OCI-LY3 (cell line): ENCODE data around the gene TVP23C.

Source experiments
- H2AFZ ChIP-seq: fragments of 200-600, 300-600 bp; shearing (Covaris generic); 2 replicates; pipeline ENCODE4 v1.6.0; 2014; ENCODE audit warnings: antibody characterized with exemption, low read depth, low read length
- H3K27ac ChIP-seq: fragments of 200-600, 300-600 bp; sonication (generic); 2 replicates; pipeline ENCODE4 v1.5.1; 2014; ENCODE audit warnings: mild to moderate bottlenecking, low read length, moderate library complexity, mixed read lengths
- H3K27me3 ChIP-seq: fragments of 200-600, 300-600 bp; sonication (generic); 2 replicates; pipeline ENCODE4 v1.6.1; 2014; ENCODE audit warnings: low read depth, low read length, mixed read lengths
- H3K36me3 ChIP-seq: fragments of 200-600, 300-600 bp; sonication (generic); replicated peaks from 2 replicates; pipeline ENCODE3; 2014; ENCODE audit warnings: low read depth, low read length, mixed read lengths
- H3K4me1 ChIP-seq: fragments of 300-600, 200-600 bp; sonication (generic); 2 replicates; pipeline ENCODE4 v1.6.1; 2014; ENCODE audit warnings: low read length, mixed read lengths
- H3K4me2 ChIP-seq: fragments of 200-600, 300-600 bp; sonication (generic); 2 replicates; pipeline ENCODE4 v1.6.1; 2014; ENCODE audit warnings: low read length, mixed read lengths
- H3K4me3 ChIP-seq: fragments of 300-600, 200-600 bp; sonication (generic); 2 replicates; pipeline ENCODE4 v1.5.1; 2014; ENCODE audit warnings: antibody characterized with exemption, mild to moderate bottlenecking, low read length, moderate library complexity
- H3K79me2 ChIP-seq: fragments of 300-600, 200-600 bp; shearing (Covaris generic); 2 replicates; pipeline ENCODE4 v1.6.1; 2014; ENCODE audit warnings: mild to moderate bottlenecking, low read length, mixed read lengths
- H3K9ac ChIP-seq: fragments of 300-600, 200-600 bp; shearing (Covaris generic); 2 replicates; pipeline ENCODE4 v1.6.0; 2014; ENCODE audit warnings: mild to moderate bottlenecking, low read length, moderate library complexity
- H3K9me3 ChIP-seq: fragments of 200-600, 300-600 bp; shearing (Covaris generic); 2 replicates; pipeline ENCODE4 v1.6.1; 2014; ENCODE audit warnings: low read length, mixed read lengths; ENCODE audit not compliant: insufficient read depth
- H4K20me1 ChIP-seq: fragments of 200-600, 300-600 bp; sonication (generic); 2 replicates; pipeline ENCODE4 v1.6.1; 2016; ENCODE audit warnings: low read length, mixed read lengths; ENCODE audit not compliant: insufficient read depth
- EZH2phosphoT487 ChIP-seq: fragments of 200-600 bp; shearing (Covaris generic); IDR thresholded peaks from 2 replicates; pipeline ENCODE4 v1.6.1; 2018; ENCODE audit warnings: antibody characterized with exemption, mixed run types, low read depth
- TF ChIP-seq, protein P1 (sequence below): fragments of 200-600, 300-600 bp; sonication (generic); IDR thresholded peaks from 2 replicates; pipeline ENCODE4 v1.5.1; 2014; ENCODE audit warnings: antibody characterized with exemption, low read length, low read depth

The TVP23C gene

GRCh38 chr17:15514469-15514868 lies 48.8 kb downstream of the TVP23C start:
- H3K79me2 ChIP-seq, result no peaks in the 10 kb centered on the region
- no peaks in the 10 kb centered on the region for H3K36me3 ChIP-seq
- no peaks in the 10 kb centered on the region for H3K27me3 ChIP-seq
- H3K4me1 ChIP-seq, result peaks cover 5% of the 10 kb centered on the region
- H3K9me3 ChIP-seq, result no peaks in the 10 kb centered on the region
- H3K4me2 ChIP-seq, result no peak overlapping the region
- no peak overlapping the region for H3K9ac ChIP-seq
- H3K4me3 ChIP-seq, result no peak overlapping the region
- no peak for TF ChIP-seq EZH2phosphoT487
- TF ChIP-seq, protein P1, sequence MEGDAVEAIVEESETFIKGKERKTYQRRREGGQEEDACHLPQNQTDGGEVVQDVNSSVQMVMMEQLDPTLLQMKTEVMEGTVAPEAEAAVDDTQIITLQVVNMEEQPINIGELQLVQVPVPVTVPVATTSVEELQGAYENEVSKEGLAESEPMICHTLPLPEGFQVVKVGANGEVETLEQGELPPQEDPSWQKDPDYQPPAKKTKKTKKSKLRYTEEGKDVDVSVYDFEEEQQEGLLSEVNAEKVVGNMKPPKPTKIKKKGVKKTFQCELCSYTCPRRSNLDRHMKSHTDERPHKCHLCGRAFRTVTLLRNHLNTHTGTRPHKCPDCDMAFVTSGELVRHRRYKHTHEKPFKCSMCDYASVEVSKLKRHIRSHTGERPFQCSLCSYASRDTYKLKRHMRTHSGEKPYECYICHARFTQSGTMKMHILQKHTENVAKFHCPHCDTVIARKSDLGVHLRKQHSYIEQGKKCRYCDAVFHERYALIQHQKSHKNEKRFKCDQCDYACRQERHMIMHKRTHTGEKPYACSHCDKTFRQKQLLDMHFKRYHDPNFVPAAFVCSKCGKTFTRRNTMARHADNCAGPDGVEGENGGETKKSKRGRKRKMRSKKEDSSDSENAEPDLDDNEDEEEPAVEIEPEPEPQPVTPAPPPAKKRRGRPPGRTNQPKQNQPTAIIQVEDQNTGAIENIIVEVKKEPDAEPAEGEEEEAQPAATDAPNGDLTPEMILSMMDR, result no peak
- no peak overlapping the region for H3K27ac ChIP-seq
- H2AFZ ChIP-seq, result no peak overlapping the region
- no peaks in the 10 kb centered on the region for H4K20me1 ChIP-seq

DNA sequence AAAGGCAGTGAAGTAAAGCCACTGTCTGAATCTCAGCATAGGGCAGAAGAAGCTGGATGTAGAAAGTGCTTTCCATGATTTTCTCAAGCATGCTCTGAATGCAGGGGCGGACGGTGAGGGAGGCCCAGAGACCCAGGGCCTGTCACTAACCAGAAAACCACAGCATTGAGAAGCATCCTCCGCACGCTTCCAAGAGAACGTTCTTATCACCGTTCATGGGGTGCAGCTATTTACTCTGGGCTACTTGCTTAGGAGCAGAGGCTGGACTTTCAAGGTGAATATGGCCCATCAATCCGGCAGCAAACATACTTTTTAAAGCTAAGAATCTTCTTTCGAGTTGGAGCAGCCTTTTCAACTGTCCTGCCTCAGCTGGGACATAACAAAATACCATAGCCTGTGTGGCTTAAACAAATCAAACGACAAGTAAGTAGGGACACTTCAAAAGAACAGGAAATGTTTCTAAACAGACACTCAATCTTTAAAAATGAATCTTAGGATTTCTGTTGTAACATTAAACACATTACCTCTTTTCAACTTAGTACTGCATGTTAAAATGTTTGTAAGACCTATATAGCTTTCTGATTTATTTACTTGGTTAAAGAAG lies 49.3 kb downstream of the TVP23C start:
- Histone ChIP-seq H3K9me3 (no peaks in the 10 kb centered on the region), H3K4me3 (no peak overlapping the region), H3K4me2 (no peak overlapping the region), H2AFZ (no peak overlapping the region), H3K4me1 (peaks cover 5% of the 10 kb centered on the region), H3K9ac (no peak overlapping the region), H3K79me2 (no peaks in the 10 kb centered on the region), H4K20me1 (no peaks in the 10 kb centered on the region), H3K36me3 (no peaks in the 10 kb centered on the region), H3K27me3 (no peaks in the 10 kb centered on the region), H3K27ac (no peak overlapping the region)
- TF ChIP-seq, protein P1, result no peak
- no peak for TF ChIP-seq EZH2phosphoT487

GRCh38 chr17:15513058-15513791 lies 50.1 kb downstream of the TVP23C start:
- H3K79me2 ChIP-seq, result no peaks in the 10 kb centered on the region
- H3K9me3 ChIP-seq, result no peaks in the 10 kb centered on the region
- H3K27me3 ChIP-seq, result no peaks in the 10 kb centered on the region
- H3K4me3 ChIP-seq, result no peak overlapping the region
- TF ChIP-seq, protein P1, result no peak
- no peak for TF ChIP-seq EZH2phosphoT487
- H4K20me1 ChIP-seq, result no peaks in the 10 kb centered on the region
- no peak overlapping the region for H3K4me2 ChIP-seq
- no peak overlapping the region for H3K27ac ChIP-seq
- no peak overlapping the region for H2AFZ ChIP-seq
- no peaks in the 10 kb centered on the region for H3K36me3 ChIP-seq
- H3K4me1 ChIP-seq, result peaks cover 5% of the 10 kb centered on the region
- no peak overlapping the region for H3K9ac ChIP-seq

GRCh38 chr17:15512071-15512709 lies 51.1 kb downstream of the TVP23C start:
- Histone ChIP-seq H3K9ac (no peak overlapping the region), H3K9me3 (no peaks in the 10 kb centered on the region), H3K27ac (no peak overlapping the region), H3K36me3 (no peaks in the 10 kb centered on the region), H3K4me1 (peaks cover 5% of the 10 kb centered on the region), H3K27me3 (no peaks in the 10 kb centered on the region), H3K4me3 (no peak overlapping the region), H4K20me1 (no peaks in the 10 kb centered on the region), H3K79me2 (no peaks in the 10 kb centered on the region), H3K4me2 (no peak overlapping the region), H2AFZ (no peak overlapping the region)
- no peak for TF ChIP-seq EZH2phosphoT487
- TF ChIP-seq, protein P1, result no peak
